H9 (cell line): ENCODE data around the gene ZNF619. TPM values are rescaled to one million over a fixed set of nuclear protein-coding genes. Genes with fewer than 3 reads are reported as not detected.

ENCODE experiments used
- DNase-seq: peaks from one replicate; pipeline ENCODE4 v3.0.0-alpha.2; 2017
- H2AFZ ChIP-seq: one replicate; pipeline ENCODE4 v1.6.1; 2013; ENCODE audit warnings: mild to moderate bottlenecking, low read length, control low read depth, moderate library complexity
- H2AK5ac ChIP-seq: 2 replicates; pipeline ENCODE4 v1.6.1; 2013; ENCODE audit warnings: low read length, control low read depth, mixed read lengths; ENCODE audit not compliant: insufficient read length
- H2BK120ac ChIP-seq: one replicate; pipeline ENCODE4 v1.6.1; 2013; ENCODE audit warnings: low read depth, mild to moderate bottlenecking, low read length, control low read depth, inconsistent platforms; ENCODE audit not compliant: poor library complexity, severe bottlenecking
- H2BK12ac ChIP-seq: 2 replicates; pipeline ENCODE4 v1.6.1; 2013; ENCODE audit warnings: low read length, control low read depth, mixed read lengths, low read depth; ENCODE audit not compliant: insufficient read length
- H2BK15ac ChIP-seq: 2 replicates; pipeline ENCODE4 v1.6.1; 2013; ENCODE audit warnings: low read depth, low read length, control low read depth
- H2BK20ac ChIP-seq: one replicate; pipeline ENCODE4 v1.6.1; 2013; ENCODE audit warnings: low read depth, mild to moderate bottlenecking, low read length, control low read depth, inconsistent platforms; ENCODE audit not compliant: poor library complexity, severe bottlenecking
- H2BK5ac ChIP-seq: 2 replicates; pipeline ENCODE4 v1.6.1; 2013; ENCODE audit warnings: low read length, control low read depth, mixed read lengths; ENCODE audit not compliant: insufficient read length
- H3K14ac ChIP-seq: 2 replicates; pipeline ENCODE4 v1.6.1; 2013; ENCODE audit warnings: low read length, control low read depth; ENCODE audit not compliant: insufficient read depth
- H3K18ac ChIP-seq: 2 replicates; pipeline ENCODE4 v1.6.1; 2013; ENCODE audit warnings: low read depth, mild to moderate bottlenecking, mixed read lengths, low read length, control low read depth; ENCODE audit not compliant: insufficient read length
- H3K23ac ChIP-seq: 2 replicates; pipeline ENCODE4 v1.6.1; 2013; ENCODE audit warnings: low read length, control low read depth, mixed read lengths, low read depth; ENCODE audit not compliant: insufficient read length
- H3K23me2 ChIP-seq: 2 replicates; pipeline ENCODE4 v1.6.1; 2013; ENCODE audit warnings: low read depth, mild to moderate bottlenecking, mixed read lengths, low read length, control low read depth; ENCODE audit not compliant: insufficient read length, poor library complexity, severe bottlenecking
- H3K27ac ChIP-seq: 2 replicates; pipeline ENCODE4 v1.5.1; 2013; ENCODE audit warnings: low read length, control low read depth, mixed read lengths, low read depth; ENCODE audit not compliant: insufficient read length
- H3K27me3 ChIP-seq: 2 replicates; pipeline ENCODE4 v1.6.1; 2013; ENCODE audit warnings: low read length, control low read depth, inconsistent platforms; ENCODE audit not compliant: insufficient read depth
- H3K4ac ChIP-seq: 2 replicates; pipeline ENCODE4 v1.6.1; 2013; ENCODE audit warnings: low read depth, mild to moderate bottlenecking, control low read depth, inconsistent platforms, low read length, moderate library complexity
- H3K4me1 ChIP-seq: 2 replicates; pipeline ENCODE4 v1.6.1; 2013; ENCODE audit warnings: low read length, control low read depth, inconsistent platforms; ENCODE audit not compliant: insufficient read depth
- H3K4me2 ChIP-seq: 2 replicates; pipeline ENCODE4 v1.6.1; 2013; ENCODE audit warnings: low read length, control low read depth, mixed read lengths; ENCODE audit not compliant: insufficient read length, insufficient read depth
- H3K56ac ChIP-seq: 2 replicates; pipeline ENCODE4 v1.6.1; 2013; ENCODE audit warnings: low read depth, mild to moderate bottlenecking, mixed read lengths, low read length, control low read depth; ENCODE audit not compliant: insufficient read length
- H3K79me1 ChIP-seq: 2 replicates; pipeline ENCODE4 v1.6.1; 2013; ENCODE audit warnings: low read depth, mild to moderate bottlenecking, moderate library complexity, low read length, control low read depth, inconsistent platforms; ENCODE audit not compliant: insufficient read depth, poor library complexity, severe bottlenecking
- H3K79me2 ChIP-seq: 2 replicates; pipeline ENCODE4 v1.6.1; 2013; ENCODE audit warnings: low read length, control low read depth, inconsistent platforms; ENCODE audit not compliant: insufficient read depth
- H3K9ac ChIP-seq: 2 replicates; pipeline ENCODE4 v1.6.1; 2013; ENCODE audit warnings: low read length, control low read depth, mixed read lengths; ENCODE audit not compliant: insufficient read length; ENCODE audit errors: extremely low read depth
- H3K9me3 ChIP-seq: one replicate; pipeline ENCODE4 v1.6.1; 2013; ENCODE audit warnings: low read depth, low read length, inconsistent platforms; ENCODE audit not compliant: control insufficient read depth
- H3T11ph ChIP-seq: one replicate; pipeline ENCODE4 v1.6.1; 2013; ENCODE audit warnings: mild to moderate bottlenecking, low read length, control low read depth, inconsistent platforms
- H4K20me1 ChIP-seq: one replicate; pipeline ENCODE4 v1.6.1; 2013; ENCODE audit not compliant: control insufficient read depth, insufficient read length, insufficient read depth
- H4K5ac ChIP-seq: 2 replicates; pipeline ENCODE4 v1.6.1; 2013; ENCODE audit warnings: low read depth, mild to moderate bottlenecking, mixed read lengths, low read length, control low read depth; ENCODE audit not compliant: insufficient read length
- H4K8ac ChIP-seq: replicated peaks from 2 replicates; pipeline ENCODE4 v1.6.1; 2013; ENCODE audit warnings: low read length, control low read depth, mixed read lengths, low read depth; ENCODE audit not compliant: insufficient read length
- H4K91ac ChIP-seq: 2 replicates; pipeline ENCODE4 v1.6.1; 2013; ENCODE audit warnings: low read depth, mild to moderate bottlenecking, moderate library complexity, mixed read lengths, low read length, control low read depth; ENCODE audit not compliant: insufficient read length
- H3K27ac Mint-ChIP-seq, 3 experiments: 2 replicates in 2 of 3; 3 replicates in 1 of 3; pipeline ENCODE4 v1.8.0; 2020 to 2021; ENCODE audit warnings: mixed read lengths in 3 of 3, mild to moderate bottlenecking in 1 of 3, moderate library complexity in 1 of 3
- H3K27me3 Mint-ChIP-seq: 2 replicates; pipeline ENCODE4 v1.8.0; 2021; ENCODE audit warnings: low read depth, mild to moderate bottlenecking, moderate library complexity, mixed read lengths
- H3K36me3 Mint-ChIP-seq, 3 experiments: 2 replicates in 2 of 3; 3 replicates in 1 of 3; pipeline ENCODE4 v1.8.0; 2020 to 2021; ENCODE audit warnings: low read depth in 3 of 3, mixed read lengths in 3 of 3; ENCODE audit not compliant: insufficient read depth in 1 of 3
- H3K4me1 Mint-ChIP-seq, 2 experiments: 2 replicates each; pipeline ENCODE4 v1.8.0; 2020; ENCODE audit warnings: mixed read lengths in 2 of 2
- H3K4me3 Mint-ChIP-seq, 2 experiments: 2 replicates in 1 of 2; 3 replicates in 1 of 2; pipeline ENCODE4 v1.8.0; 2020 to 2021; ENCODE audit warnings: mild to moderate bottlenecking in 2 of 2, mixed read lengths in 2 of 2, moderate library complexity in 1 of 2
- H3K9me3 Mint-ChIP-seq, 2 experiments: 2 replicates in 1 of 2; 3 replicates in 1 of 2; pipeline ENCODE4 v1.8.0; 2020; ENCODE audit warnings: mild to moderate bottlenecking in 2 of 2, mixed read lengths in 2 of 2, moderate library complexity in 1 of 2
- WGBS: extraction: QIAGEN DNeasy Blood & Tissue Kit; methylation state at CpG from one replicate; pipeline ENCODE4 v1.1.7; 2013; ENCODE audit warnings: missing lambda C conversion rate, low lambda C conversion rate, mixed read lengths; ENCODE audit not compliant: insufficient read length; ENCODE audit errors: extremely low coverage; 5-methylcytosine and 5-hydroxymethylcytosine counted together
- total RNA-seq: library from RNA; stranded (reverse); gene quantifications from 2 replicates; pipeline ENCODE4 v1.2.1, GENCODE V29; 2021
- TF ChIP-seq, protein P1 (sequence below): fragments of 200-600 bp; sonication (generic); conservative IDR thresholded peaks from 3 replicates; pipeline ENCODE4 v1.8.0; 2021; ENCODE audit warnings: antibody characterized with exemption, mild to moderate bottlenecking

Gene ZNF619
- total RNA-seq, 1 experiment from 2014 or later = 4.8 TPM

DNA sequence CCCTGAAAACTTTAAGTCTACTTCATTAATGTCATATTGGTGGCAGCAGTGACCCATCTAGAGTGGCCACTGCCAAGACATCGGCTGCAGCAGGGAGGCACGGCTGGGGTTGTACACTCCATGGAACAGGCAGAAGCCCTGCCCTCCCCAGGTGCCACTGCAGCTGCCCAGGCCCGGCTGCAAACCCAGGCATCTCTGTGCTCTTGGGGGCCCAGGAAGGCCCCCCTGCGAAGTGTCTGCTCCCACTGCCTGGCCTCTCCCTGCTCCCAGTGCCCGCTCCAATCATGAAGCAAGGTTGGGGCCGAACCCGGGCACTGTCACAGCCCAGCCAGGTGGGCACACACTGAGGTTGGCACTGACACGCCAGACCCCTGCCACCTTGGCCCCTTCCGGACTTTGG, 31.9 kb upstream of the ZNF619 start:
- peaks cover 4 to 5% of the 10 kb centered on the region in 2 experiments; a peak in 2 of 4 replicates for H3K4me1 Mint-ChIP-seq
- no peak overlapping the region for H3K14ac ChIP-seq
- no peaks in the 10 kb centered on the region for H3K4me1 ChIP-seq
- WGBS = no CpG with 5 or more reads among the region's 9 CpGs
- H2BK120ac ChIP-seq = no peak overlapping the region
- H2AK5ac ChIP-seq = no peak overlapping the region
- no peak overlapping the region for H2BK20ac ChIP-seq
- H3K18ac ChIP-seq = no peak overlapping the region
- H2BK12ac ChIP-seq = no peak overlapping the region
- no peak overlapping the region for H3K4ac ChIP-seq
- no peaks in the 10 kb centered on the region for H4K20me1 ChIP-seq
- H2BK5ac ChIP-seq = no peak overlapping the region
- H3K79me2 ChIP-seq = no peaks in the 10 kb centered on the region
- H4K5ac ChIP-seq = no peak overlapping the region
- TF ChIP-seq, protein P1, sequence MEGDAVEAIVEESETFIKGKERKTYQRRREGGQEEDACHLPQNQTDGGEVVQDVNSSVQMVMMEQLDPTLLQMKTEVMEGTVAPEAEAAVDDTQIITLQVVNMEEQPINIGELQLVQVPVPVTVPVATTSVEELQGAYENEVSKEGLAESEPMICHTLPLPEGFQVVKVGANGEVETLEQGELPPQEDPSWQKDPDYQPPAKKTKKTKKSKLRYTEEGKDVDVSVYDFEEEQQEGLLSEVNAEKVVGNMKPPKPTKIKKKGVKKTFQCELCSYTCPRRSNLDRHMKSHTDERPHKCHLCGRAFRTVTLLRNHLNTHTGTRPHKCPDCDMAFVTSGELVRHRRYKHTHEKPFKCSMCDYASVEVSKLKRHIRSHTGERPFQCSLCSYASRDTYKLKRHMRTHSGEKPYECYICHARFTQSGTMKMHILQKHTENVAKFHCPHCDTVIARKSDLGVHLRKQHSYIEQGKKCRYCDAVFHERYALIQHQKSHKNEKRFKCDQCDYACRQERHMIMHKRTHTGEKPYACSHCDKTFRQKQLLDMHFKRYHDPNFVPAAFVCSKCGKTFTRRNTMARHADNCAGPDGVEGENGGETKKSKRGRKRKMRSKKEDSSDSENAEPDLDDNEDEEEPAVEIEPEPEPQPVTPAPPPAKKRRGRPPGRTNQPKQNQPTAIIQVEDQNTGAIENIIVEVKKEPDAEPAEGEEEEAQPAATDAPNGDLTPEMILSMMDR = no peak
- no peak overlapping the region for H3K9ac ChIP-seq
- no peak overlapping the region for H3K56ac ChIP-seq
- no peaks in the 10 kb centered on the region for H3K36me3 Mint-ChIP-seq
- no peaks in the 10 kb centered on the region for H3K9me3 Mint-ChIP-seq
- H2AFZ ChIP-seq = no peak overlapping the region
- no peak overlapping the region for H3K4me3 Mint-ChIP-seq
- H3T11ph ChIP-seq = no peak overlapping the region
- H3K4me2 ChIP-seq = no peak overlapping the region
- no peak overlapping the region for H4K91ac ChIP-seq
- H3K27me3 ChIP-seq = no peaks in the 10 kb centered on the region
- peaks cover 1% of the 10 kb centered on the region for H3K27me3 Mint-ChIP-seq
- H3K9me3 ChIP-seq = no peaks in the 10 kb centered on the region
- H2BK15ac ChIP-seq = no peak overlapping the region
- H3K23ac ChIP-seq = no peak overlapping the region
- H4K8ac ChIP-seq = no peak overlapping the region
- no peaks in the 10 kb centered on the region for H3K23me2 ChIP-seq
- H3K27ac Mint-ChIP-seq = no peak overlapping the region
- H3K79me1 ChIP-seq = no peaks in the 10 kb centered on the region
- DNase-seq = no peak
- H3K27ac ChIP-seq = no peak overlapping the region
